ENCODE results near the gene IGFBPL1.

GRCh38 chr9:38432922-38433510, 8.8 kb upstream of the IGFBPL1 start:
- peak in 6 of 7 experiments; percentile 35 to 68 (median 59) for TF ChIP-seq CTCF (IDR thresholded peaks at IDR 0.05)
- TF ChIP-seq POLR2A (IDR thresholded peaks at IDR 0.05), result no peak

Measured in stomach (tissue), 4 donors.